ENCODE data around the gene SCAPER.
"Not testable (repeated sequence)": the region's sequence is repeated elsewhere in the genome, so short reads cannot be mapped to it uniquely, and the experiment has no call there.

The SCAPER gene

GRCh38 chr15:76572983-76573314 lies 332.2 kb downstream of the SCAPER start:
- DNase-seq (ENCODE audit: low read depth, low spot score), result no peak

DNA sequence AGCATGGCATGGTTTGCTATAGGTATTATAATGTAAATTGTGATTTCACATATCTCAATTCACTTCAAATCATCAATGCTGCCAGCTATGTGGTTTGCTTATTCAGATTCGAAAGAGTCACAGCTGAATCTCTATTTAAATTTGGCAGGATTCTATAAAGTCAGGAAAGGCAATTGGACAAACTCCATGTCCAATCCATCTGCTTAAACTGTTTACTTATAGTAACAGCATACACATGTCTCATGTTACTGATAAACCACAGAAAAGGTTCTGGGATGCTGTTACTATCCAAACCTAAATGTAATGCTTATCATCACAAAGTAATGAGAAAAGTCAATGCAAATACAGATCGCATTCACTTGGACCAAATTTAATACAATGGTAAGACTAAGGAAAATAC lies 338.9 kb downstream of the SCAPER start:
- DNase-seq (ENCODE audit: low read depth, low spot score), result no peak

DNA sequence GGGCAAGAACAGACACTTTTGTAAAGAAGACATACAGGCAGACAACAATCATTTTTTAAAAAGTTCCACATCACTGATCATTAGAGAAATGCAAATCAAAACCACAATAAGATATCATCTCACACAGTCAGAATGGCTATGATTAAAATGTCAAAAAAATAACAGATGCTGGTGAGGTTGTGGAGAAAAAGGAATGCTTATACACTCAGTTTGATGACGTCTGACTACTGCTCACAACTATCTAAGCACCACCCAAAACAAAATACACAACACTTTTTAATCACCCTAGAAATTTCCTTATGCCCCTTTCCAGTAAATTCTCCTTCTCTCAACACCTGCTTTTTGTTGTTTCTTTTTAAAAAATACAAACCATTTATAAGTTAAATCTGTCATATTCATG lies 339.8 kb downstream of the SCAPER start:
- DNase-seq (ENCODE audit: low read depth, low spot score), result no peak

- DNase-seq (ENCODE audit: low read depth, low spot score), result no peak
These were observed 349.9 kb downstream of the SCAPER start for GRCh38 chr15:76555247-76555646.

- no peak for DNase-seq (ENCODE audit: low read depth, low spot score)
These were observed 351.6 kb downstream of the SCAPER start for GRCh38 chr15:76553564-76553963.

DNA sequence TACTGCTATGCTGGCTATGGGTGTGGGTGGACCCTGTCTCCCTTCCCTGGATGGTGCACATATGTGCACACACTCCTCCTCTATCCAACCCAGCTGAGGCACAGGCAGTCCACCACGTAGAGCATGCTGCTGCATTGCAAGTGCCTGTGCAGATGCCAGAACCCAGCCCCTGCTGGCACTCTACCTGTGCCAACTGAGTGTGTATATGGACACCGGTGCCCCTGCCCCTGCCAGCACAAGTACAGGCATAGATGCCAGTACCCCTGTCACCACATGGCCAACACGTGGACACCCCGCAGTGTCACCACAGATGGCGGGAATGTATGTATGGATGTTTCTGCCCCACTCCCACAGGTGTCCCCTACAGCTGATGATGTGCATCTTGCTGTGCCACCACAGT lies 352.0 kb downstream of the SCAPER start:
- DNase-seq (ENCODE audit: low read depth, low spot score), result no peak

DNA sequence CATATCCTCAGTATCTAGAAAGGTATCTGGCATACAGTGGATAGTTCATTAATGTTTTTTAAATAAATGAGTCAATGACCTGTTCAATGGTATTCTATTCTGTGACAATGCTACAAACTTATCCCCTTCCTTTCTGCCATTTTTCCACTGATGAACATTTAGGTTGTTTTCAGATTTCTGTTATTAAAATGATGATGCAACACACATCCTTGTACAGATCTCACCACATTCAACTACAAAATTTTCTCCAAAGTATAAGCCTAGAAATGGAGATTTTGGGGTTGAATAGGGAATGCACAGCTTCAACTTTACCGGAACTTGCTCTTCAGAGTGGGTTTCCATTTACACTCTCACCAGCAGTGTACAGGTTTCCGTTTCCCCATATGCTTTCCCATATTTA lies 358.3 kb downstream of the SCAPER start:
- no peak for DNase-seq (ENCODE audit: low read depth, low spot score)

DNA sequence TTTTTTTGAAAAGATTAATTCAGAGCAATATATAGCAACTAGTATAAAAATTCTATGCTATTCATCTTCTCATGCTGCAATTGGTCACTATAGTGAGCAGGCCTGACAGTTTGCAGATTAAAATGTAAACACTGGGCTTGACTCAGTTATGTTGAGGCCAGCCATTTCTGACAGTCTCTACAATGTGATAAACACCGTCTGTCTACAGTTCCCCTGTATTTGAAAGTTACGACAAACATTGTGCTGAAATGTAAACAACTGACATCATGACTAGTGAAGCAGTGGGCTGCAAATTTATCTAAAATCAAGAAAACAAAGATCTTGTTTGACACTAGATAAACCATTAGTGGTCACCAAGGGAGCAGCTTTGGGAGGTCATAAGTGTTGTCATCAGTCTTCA lies 371.1 kb downstream of the SCAPER start:
- DNase-seq (ENCODE audit: low read depth, low spot score), result no peak

- no peak for DNase-seq (ENCODE audit: low read depth, low spot score)
These were observed 371.9 kb downstream of the SCAPER start for GRCh38 chr15:76533060-76533820.

- DNase-seq (ENCODE audit: low read depth, low spot score), result no peak
These were observed 375.2 kb downstream of the SCAPER start for GRCh38 chr15:76529911-76530310.

- DNase-seq (ENCODE audit: low read depth, low spot score), result no peak
These were observed 379.0 kb downstream of the SCAPER start for GRCh38 chr15:76526111-76526510.

GRCh38 chr15:76517910-76518309 lies 387.2 kb downstream of the SCAPER start:
- no peak for DNase-seq (ENCODE audit: low read depth, low spot score)

GRCh38 chr15:76514282-76514681 lies 390.9 kb downstream of the SCAPER start:
- DNase-seq (ENCODE audit: low read depth, low spot score), result no peak

- DNase-seq (ENCODE audit: low read depth, low spot score), result no peak
These were observed 392.2 kb downstream of the SCAPER start for GRCh38 chr15:76512971-76513370.

DNA sequence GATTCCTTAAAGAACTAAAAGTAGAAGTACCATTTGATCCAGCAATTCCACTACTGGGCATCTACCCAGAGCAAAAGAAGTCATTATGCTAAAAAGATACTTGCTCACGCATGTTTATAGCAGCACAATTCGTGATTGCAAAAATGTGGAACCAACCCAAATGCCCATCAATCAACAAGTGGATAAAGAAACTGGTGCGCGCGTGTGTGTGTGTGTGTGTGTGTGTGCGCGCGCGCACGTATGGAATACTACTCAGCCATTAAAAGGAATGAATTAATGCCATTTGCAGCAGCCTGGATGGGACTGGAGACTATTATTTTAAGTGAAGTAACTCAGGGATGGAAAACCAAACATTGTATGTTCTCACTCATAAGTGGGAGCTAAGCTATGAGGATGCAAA lies 394.5 kb downstream of the SCAPER start:
- not testable (repeated sequence) for DNase-seq (ENCODE audit: low read depth, low spot score)

- no peak for DNase-seq (ENCODE audit: low read depth, low spot score)
These were observed 401.3 kb downstream of the SCAPER start for GRCh38 chr15:76503804-76504203.

DNA sequence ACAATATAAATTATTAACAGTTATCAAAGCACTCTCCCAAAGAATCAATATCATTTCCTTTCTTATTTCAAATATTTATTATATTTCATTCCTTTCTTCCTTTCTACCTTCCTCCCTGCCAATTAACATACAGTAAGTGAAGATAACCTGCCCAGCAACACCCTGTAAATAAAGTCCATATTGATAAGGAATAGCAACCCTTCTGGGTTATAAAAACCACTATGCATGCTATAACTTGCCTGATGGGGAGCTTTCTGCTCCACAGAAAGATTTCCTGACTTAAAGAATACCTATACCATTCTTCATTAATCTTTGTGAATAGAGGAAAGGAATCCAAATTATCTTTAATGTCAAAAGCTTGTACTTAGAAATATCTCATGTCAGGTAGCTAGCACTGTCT lies 402.0 kb downstream of the SCAPER start:
- no peak for DNase-seq (ENCODE audit: low read depth, low spot score)

- no peak for DNase-seq (ENCODE audit: low read depth, low spot score)
These were observed 402.5 kb downstream of the SCAPER start for GRCh38 chr15:76502678-76503077.

DNA sequence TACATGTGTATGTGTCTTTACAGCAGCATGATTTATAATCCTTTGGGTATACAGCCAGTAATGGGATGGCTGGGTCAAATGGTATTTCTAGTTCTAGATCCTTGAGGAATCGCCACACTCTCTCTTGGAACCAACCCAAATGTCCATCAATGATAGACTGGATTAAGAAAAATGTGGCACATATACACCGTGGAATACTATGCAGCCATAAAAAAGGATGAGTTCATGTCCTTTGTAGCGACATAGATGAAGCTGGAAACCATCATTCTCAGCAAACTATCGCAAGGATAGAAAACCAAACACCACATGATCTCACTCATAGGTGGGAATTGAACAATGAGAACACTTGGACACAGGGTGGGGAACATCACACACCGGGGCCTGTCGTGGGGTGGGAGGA lies 403.0 kb downstream of the SCAPER start:
- not testable (repeated sequence) for DNase-seq (ENCODE audit: low read depth, low spot score)

DNA sequence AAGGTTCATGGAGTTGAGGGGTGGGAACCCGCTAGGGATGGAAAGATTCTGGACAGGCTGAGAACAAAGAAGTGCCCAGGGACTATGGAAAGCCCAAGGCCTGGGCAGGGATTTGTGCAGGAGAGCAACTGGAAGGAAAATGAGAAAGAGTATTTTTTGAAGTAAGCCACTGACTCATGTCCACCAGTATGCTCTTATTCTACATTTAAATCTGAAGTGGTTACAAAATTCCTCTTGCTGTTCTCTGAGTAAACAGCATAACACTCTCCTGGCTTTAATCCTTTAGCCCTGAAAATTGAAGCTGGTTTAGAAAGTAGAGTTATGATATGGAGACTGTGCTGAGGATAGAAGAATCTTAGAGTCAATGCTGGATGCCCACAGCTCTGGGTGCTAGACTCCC lies 403.4 kb downstream of the SCAPER start:
- DNase-seq (ENCODE audit: low read depth, low spot score), result no peak

- DNase-seq (ENCODE audit: low read depth, low spot score), result no peak
These were observed 404.1 kb downstream of the SCAPER start for GRCh38 chr15:76501011-76501410.

GRCh38 chr15:76495487-76495886 lies 409.7 kb downstream of the SCAPER start:
- no peak for DNase-seq (ENCODE audit: low read depth, low spot score)

GRCh38 chr15:76492538-76492937 lies 412.6 kb downstream of the SCAPER start:
- DNase-seq (ENCODE audit: low read depth, low spot score), result no peak

GRCh38 chr15:76483752-76484151 lies 421.4 kb downstream of the SCAPER start:
- DNase-seq (ENCODE audit: low read depth, low spot score), result no peak

Measured in ELF-1 (cell line).